SW 1271 (cell line): ENCODE measurements around the gene DDIT4.
"Not testable (repeated sequence)": the region's sequence is repeated elsewhere in the genome, so short reads cannot be mapped to it uniquely, and the experiment has no call there.

Experiments
- DNase-seq, 2 experiments: peaks; one replicate each; lab custom pipeline; 2025; lab: John Stamatoyannopoulos, UW

The DDIT4 gene

GRCh38 chr10:72267819-72268399 is 5.8 kb upstream of the DDIT4 start:
- no peak for DNase-seq

- DNase-seq: not testable (repeated sequence)
Measured at GRCh38 chr10:72268475-72269200, 5.1 kb upstream of the DDIT4 start.

GRCh38 chr10:72270607-72271281 is 3.0 kb upstream of the DDIT4 start:
- DNase-seq: no peak

GRCh38 chr10:72272689-72273409 is 875 bp upstream of the DDIT4 start:
- peak; percentile 39 to 58 for DNase-seq

GRCh38 chr10:72274213-72274729 is 547 bp downstream of the DDIT4 start:
- DNase-seq: no peak

- DNase-seq: peak in 1 of 2 experiments; percentile 44
Measured at GRCh38 chr10:72274730-72275350, 1.1 kb downstream of the DDIT4 start.

GRCh38 chr10:72275351-72276012 is 1.8 kb downstream of the DDIT4 start:
- DNase-seq: no peak

- DNase-seq: no peak
Measured at GRCh38 chr10:72276013-72276387, 2.3 kb downstream of the DDIT4 start.

- DNase-seq: no peak
Measured at GRCh38 chr10:72276421-72277339, 3.0 kb downstream of the DDIT4 start.

GRCh38 chr10:72277340-72277995 is 3.7 kb downstream of the DDIT4 start:
- no peak for DNase-seq

GRCh38 chr10:72277996-72278667 is 4.4 kb downstream of the DDIT4 start:
- no peak for DNase-seq

GRCh38 chr10:72278668-72279393 is 5.1 kb downstream of the DDIT4 start:
- DNase-seq: no peak

- not testable (repeated sequence) for DNase-seq
Measured at GRCh38 chr10:72279587-72279986, 5.9 kb downstream of the DDIT4 start.

- DNase-seq: no peak
Measured at GRCh38 chr10:72283131-72283530, 9.4 kb downstream of the DDIT4 start.

GRCh38 chr10:72285972-72286521 is 12.3 kb downstream of the DDIT4 start:
- DNase-seq: no peak

- DNase-seq: no peak
Measured at GRCh38 chr10:72291019-72291532, 17.4 kb downstream of the DDIT4 start.

GRCh38 chr10:72292223-72292691 is 18.5 kb downstream of the DDIT4 start:
- no peak for DNase-seq
